Measurements from ENCODE around the gene IVD.

The IVD gene

GRCh38 chr15:40416056-40416455 lies 10.5 kb downstream of the IVD start:
- DNase-seq = no peak

- no peak for DNase-seq
These were observed 12.5 kb downstream of the IVD start for GRCh38 chr15:40418126-40418525.

GRCh38 chr15:40420071-40420713 lies 14.6 kb downstream of the IVD start:
- DNase-seq = no peak

GRCh38 chr15:40420793-40421192 lies 15.2 kb downstream of the IVD start:
- no peak for DNase-seq

GRCh38 chr15:40421246-40422157 lies 15.9 kb downstream of the IVD start:
- peak; percentile 84 for DNase-seq

GRCh38 chr15:40424483-40425115 lies 19.0 kb downstream of the IVD start:
- DNase-seq = no peak

- DNase-seq = no peak
These were observed 20.1 kb downstream of the IVD start for GRCh38 chr15:40425681-40426080.

- DNase-seq = no peak
These were observed 21.6 kb downstream of the IVD start for GRCh38 chr15:40427188-40427587.

- no peak for DNase-seq
These were observed 22.6 kb downstream of the IVD start for GRCh38 chr15:40428185-40428584.

- no peak for DNase-seq
These were observed 23.6 kb downstream of the IVD start for GRCh38 chr15:40429068-40429710.

GRCh38 chr15:40430271-40430805 lies 24.7 kb downstream of the IVD start:
- DNase-seq = no peak

- no peak for DNase-seq
These were observed 29.6 kb downstream of the IVD start for GRCh38 chr15:40435023-40435709.

- no peak for DNase-seq
These were observed 30.1 kb downstream of the IVD start for GRCh38 chr15:40435710-40436089.

- no peak for DNase-seq
These were observed 30.7 kb downstream of the IVD start for GRCh38 chr15:40436116-40436891.

GRCh38 chr15:40436892-40437751 lies 31.5 kb downstream of the IVD start:
- no peak for DNase-seq

GRCh38 chr15:40437752-40438687 lies 32.4 kb downstream of the IVD start:
- DNase-seq = no peak

- no peak for DNase-seq
These were observed 33.1 kb downstream of the IVD start for GRCh38 chr15:40438712-40439111.

- DNase-seq = no peak
These were observed 33.9 kb downstream of the IVD start for GRCh38 chr15:40439461-40439959.
